Thyroid gland (tissue), 4 donors: ENCODE results near the gene SAFB2.

Experiments used
- POLR2A ChIP-seq, 2 donors: fragments of 450-650 bp; IDR thresholded peaks; one replicate each; pipeline ENCODE4 v1.6.1; 2017; ENCODE audit warnings: antibody characterized with exemption in 2 of 2, mild to moderate bottlenecking in 2 of 2, moderate library complexity in 1 of 2
- TF ChIP-seq, protein P1 (sequence below), 6 experiments: fragments of 200-600 bp in 3 of 6; fragments of 450-650 bp in 3 of 6; sonication (generic) in 3 of 6; IDR thresholded peaks; one replicate each; pipeline ENCODE4 v1.5.1; 2016 to 2019; ENCODE audit warnings: antibody characterized with exemption in 6 of 6, mild to moderate bottlenecking in 2 of 6, inconsistent platforms in 1 of 6, moderate library complexity in 1 of 6

DNA sequence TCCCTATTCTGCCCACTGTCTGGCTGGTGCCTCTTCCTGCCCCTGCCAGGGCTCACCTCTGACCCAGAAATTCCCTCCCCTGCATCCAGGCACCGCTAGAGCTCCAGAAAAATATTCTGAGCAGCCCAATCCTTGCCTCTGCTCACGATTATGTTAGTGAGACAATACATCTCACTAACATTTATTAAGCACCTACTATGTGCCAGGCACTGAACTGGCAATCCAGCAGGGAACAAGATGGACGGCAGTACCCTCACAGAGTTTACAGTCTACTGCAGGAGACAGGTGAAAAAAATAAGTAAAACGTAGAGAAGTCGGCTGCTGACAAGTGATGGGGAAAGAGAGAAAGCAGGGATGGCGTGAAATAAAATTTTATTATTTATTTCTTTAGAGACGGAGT, 60.3 kb downstream of the SAFB2 start:
- TF ChIP-seq, protein P1, sequence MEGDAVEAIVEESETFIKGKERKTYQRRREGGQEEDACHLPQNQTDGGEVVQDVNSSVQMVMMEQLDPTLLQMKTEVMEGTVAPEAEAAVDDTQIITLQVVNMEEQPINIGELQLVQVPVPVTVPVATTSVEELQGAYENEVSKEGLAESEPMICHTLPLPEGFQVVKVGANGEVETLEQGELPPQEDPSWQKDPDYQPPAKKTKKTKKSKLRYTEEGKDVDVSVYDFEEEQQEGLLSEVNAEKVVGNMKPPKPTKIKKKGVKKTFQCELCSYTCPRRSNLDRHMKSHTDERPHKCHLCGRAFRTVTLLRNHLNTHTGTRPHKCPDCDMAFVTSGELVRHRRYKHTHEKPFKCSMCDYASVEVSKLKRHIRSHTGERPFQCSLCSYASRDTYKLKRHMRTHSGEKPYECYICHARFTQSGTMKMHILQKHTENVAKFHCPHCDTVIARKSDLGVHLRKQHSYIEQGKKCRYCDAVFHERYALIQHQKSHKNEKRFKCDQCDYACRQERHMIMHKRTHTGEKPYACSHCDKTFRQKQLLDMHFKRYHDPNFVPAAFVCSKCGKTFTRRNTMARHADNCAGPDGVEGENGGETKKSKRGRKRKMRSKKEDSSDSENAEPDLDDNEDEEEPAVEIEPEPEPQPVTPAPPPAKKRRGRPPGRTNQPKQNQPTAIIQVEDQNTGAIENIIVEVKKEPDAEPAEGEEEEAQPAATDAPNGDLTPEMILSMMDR (IDR thresholded peaks at IDR 0.05): no peak
- no peak for TF ChIP-seq POLR2A (IDR thresholded peaks at IDR 0.05)
